Measurements from ENCODE around the gene ARID3A. TPM values are rescaled to one million over a fixed set of nuclear protein-coding genes. Genes with fewer than 3 reads are reported as not detected.

Gene ARID3A
- total RNA-seq, 1 donor from 2014 or later, result 6.6 TPM

- TF ChIP-seq CTCF (IDR thresholded peaks at IDR 0.05), result no peak
These were observed 68.1 kb downstream of the ARID3A start for GRCh38 chr19:993831-994393.

GRCh38 chr19:994516-994915 is 68.7 kb downstream of the ARID3A start:
- H3K36me3 Mint-ChIP-seq (ENCODE audit: low read depth), result peaks cover 4% of the 10 kb centered on the region
- peaks cover 6% of the 10 kb centered on the region for H3K4me1 Mint-ChIP-seq (ENCODE audit: low read depth)
- no peak for DNase-seq (ENCODE audit: low spot score)
- no peak overlapping the region for H3K27ac Mint-ChIP-seq (ENCODE audit: unreplicated experiment)
- H3K4me3 Mint-ChIP-seq (ENCODE audit: unreplicated experiment), result no peak overlapping the region
- no peaks in the 10 kb centered on the region for H3K9me3 Mint-ChIP-seq (ENCODE audit: low read depth)
- no peak for TF ChIP-seq CTCF (IDR thresholded peaks at IDR 0.05)
- H3K27me3 Mint-ChIP-seq (ENCODE audit: low read depth), result peaks cover 22% of the 10 kb centered on the region

More at GRCh38 chr19:993831-994393, 68.1 kb downstream of the ARID3A start:
- no peak overlapping the region for H3K4me3 Mint-ChIP-seq (ENCODE audit: unreplicated experiment)
- no peak for DNase-seq (ENCODE audit: low spot score)
- H3K27me3 Mint-ChIP-seq (ENCODE audit: low read depth), result peaks cover 16% of the 10 kb centered on the region
- no peaks in the 10 kb centered on the region for H3K9me3 Mint-ChIP-seq (ENCODE audit: low read depth)
- no peak overlapping the region for H3K27ac Mint-ChIP-seq (ENCODE audit: unreplicated experiment)
- H3K36me3 Mint-ChIP-seq (ENCODE audit: low read depth), result peaks cover 4% of the 10 kb centered on the region
- H3K4me1 Mint-ChIP-seq (ENCODE audit: low read depth), result peaks cover 3% of the 10 kb centered on the region

- no peak for TF ChIP-seq CTCF (IDR thresholded peaks at IDR 0.05)
- Mint-ChIP-seq H3K36me3 (ENCODE audit: low read depth) (peaks cover 4% of the 10 kb centered on the region), H3K27ac (ENCODE audit: unreplicated experiment) (no peak overlapping the region), H3K4me3 (ENCODE audit: unreplicated experiment) (no peak overlapping the region), H3K4me1 (ENCODE audit: low read depth) (peaks cover 6% of the 10 kb centered on the region), H3K27me3 (ENCODE audit: low read depth) (peaks cover 22% of the 10 kb centered on the region), H3K9me3 (ENCODE audit: low read depth) (no peaks in the 10 kb centered on the region)
- DNase-seq (ENCODE audit: low spot score), result no peak
These were observed 69.4 kb downstream of the ARID3A start for GRCh38 chr19:995051-995827.

GRCh38 chr19:996051-996838 is 70.4 kb downstream of the ARID3A start:
- H3K9me3 Mint-ChIP-seq (ENCODE audit: low read depth), result no peaks in the 10 kb centered on the region
- no peak overlapping the region for H3K27ac Mint-ChIP-seq (ENCODE audit: unreplicated experiment)
- no peak for DNase-seq (ENCODE audit: low spot score)
- no peak for TF ChIP-seq CTCF (IDR thresholded peaks at IDR 0.05)
- H3K36me3 Mint-ChIP-seq (ENCODE audit: low read depth), result peaks cover 4% of the 10 kb centered on the region
- H3K4me1 Mint-ChIP-seq (ENCODE audit: low read depth), result peaks cover 6% of the 10 kb centered on the region
- H3K27me3 Mint-ChIP-seq (ENCODE audit: low read depth), result peaks cover 24% of the 10 kb centered on the region
- H3K4me3 Mint-ChIP-seq (ENCODE audit: unreplicated experiment), result no peak overlapping the region

GRCh38 chr19:998064-998463 is 72.2 kb downstream of the ARID3A start:
- Mint-ChIP-seq H3K4me1 (ENCODE audit: low read depth) (peaks cover 6% of the 10 kb centered on the region), H3K27ac (ENCODE audit: unreplicated experiment) (no peak overlapping the region), H3K36me3 (ENCODE audit: low read depth) (peaks cover 2% of the 10 kb centered on the region), H3K27me3 (ENCODE audit: low read depth) (peaks cover 24% of the 10 kb centered on the region), H3K4me3 (ENCODE audit: unreplicated experiment) (no peak overlapping the region), H3K9me3 (ENCODE audit: low read depth) (no peaks in the 10 kb centered on the region)
- no peak for DNase-seq (ENCODE audit: low spot score)
- TF ChIP-seq CTCF (IDR thresholded peaks at IDR 0.05), result no peak
